T-helper 9 cell (primary cell): ENCODE data around the gene GALNT15.

Source experiments
- DNase-seq: peaks from one replicate; pipeline ENCODE4 v3.0.0-alpha.2; 2020

GALNT15 gene

GRCh38 chr3:16171009-16171408 is 3.5 kb upstream of the GALNT15 start:
- no peak for DNase-seq

- DNase-seq: no peak
These were observed 2.7 kb upstream of the GALNT15 start for GRCh38 chr3:16171825-16172224.

DNA sequence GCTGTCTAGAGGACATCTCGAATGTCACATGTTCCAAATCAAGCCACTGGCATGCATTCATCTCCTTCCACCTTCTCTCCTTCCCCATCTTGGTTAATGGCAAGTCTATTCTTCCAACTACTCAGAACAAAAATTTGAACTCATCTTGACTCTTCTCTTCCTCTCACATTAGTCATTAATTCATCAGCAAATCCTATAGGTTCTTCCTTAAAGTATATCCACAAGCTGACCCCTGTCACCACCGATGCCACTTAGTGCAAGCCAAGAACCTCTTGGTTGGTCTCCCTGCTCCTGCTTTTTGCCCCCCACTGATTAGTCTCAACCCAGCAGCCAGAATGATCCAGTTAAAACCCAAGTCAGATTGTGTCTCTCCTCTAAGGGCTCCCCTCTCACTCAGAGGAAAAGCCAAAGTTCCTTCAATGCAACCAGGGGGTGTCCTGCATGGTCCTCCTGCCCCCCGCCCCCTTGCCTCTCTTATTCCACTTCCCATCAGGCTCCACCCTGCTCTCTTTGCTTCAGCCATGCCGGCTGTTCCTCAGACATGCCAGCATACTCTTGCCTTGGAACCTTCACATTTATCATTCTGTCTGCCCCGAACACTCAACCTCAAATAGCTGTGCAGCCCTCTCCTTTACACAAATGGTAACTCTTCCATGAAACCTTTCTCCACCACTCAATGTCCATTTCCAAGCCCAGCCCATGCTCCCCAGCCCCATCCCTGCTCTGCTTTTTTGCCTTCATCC is 1.0 kb upstream of the GALNT15 start:
- DNase-seq: no peak

DNA sequence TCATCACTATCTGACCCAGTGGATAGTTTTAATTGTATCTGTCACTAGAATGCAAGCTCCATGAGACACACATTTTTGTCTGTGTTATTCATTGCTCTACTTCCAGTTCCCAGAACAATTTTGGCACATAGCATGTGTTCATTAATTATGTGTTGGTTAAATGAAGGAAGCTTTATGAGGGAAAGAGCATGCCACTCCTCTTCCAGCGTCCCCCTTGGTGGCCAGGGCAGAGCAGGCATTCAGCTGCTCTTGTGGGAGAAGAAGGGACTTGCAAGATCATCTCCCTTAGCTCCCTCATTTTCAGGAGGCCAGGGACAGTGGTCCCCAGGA is 489 bp upstream of the GALNT15 start:
- DNase-seq: no peak

DNA sequence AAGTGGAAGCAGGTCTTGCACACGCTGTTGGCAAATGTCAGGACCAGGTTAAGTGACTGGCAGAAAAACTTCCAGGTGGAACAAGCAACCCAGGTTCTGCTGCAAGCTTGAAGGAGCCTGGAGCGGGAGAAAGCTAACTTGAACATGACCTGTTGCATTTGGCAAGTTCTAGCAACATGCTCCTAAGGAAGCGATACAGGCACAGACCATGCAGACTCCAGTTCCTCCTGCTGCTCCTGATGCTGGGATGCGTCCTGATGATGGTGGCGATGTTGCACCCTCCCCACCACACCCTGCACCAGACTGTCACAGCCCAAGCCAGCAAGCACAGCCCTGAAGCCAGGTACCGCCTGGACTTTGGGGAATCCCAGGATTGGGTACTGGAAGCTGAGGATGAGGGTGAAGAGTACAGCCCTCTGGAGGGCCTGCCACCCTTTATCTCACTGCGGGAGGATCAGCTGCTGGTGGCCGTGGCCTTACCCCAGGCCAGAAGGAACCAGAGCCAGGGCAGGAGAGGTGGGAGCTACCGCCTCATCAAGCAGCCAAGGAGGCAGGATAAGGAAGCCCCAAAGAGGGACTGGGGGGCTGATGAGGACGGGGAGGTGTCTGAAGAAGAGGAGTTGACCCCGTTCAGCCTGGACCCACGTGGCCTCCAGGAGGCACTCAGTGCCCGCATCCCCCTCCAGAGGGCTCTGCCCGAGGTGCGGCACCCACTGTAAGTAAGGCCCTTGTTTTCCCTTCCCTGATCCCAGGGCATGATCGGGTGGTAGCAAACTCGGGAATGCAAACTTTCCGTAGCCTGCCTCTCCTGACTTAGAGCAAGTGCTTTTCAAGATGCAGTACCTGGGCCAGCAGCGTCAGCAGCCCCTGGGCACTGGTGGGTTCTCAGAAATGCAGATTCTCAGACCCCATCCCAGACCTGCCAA is 759 bp downstream of the GALNT15 start:
- no peak for DNase-seq

DNA sequence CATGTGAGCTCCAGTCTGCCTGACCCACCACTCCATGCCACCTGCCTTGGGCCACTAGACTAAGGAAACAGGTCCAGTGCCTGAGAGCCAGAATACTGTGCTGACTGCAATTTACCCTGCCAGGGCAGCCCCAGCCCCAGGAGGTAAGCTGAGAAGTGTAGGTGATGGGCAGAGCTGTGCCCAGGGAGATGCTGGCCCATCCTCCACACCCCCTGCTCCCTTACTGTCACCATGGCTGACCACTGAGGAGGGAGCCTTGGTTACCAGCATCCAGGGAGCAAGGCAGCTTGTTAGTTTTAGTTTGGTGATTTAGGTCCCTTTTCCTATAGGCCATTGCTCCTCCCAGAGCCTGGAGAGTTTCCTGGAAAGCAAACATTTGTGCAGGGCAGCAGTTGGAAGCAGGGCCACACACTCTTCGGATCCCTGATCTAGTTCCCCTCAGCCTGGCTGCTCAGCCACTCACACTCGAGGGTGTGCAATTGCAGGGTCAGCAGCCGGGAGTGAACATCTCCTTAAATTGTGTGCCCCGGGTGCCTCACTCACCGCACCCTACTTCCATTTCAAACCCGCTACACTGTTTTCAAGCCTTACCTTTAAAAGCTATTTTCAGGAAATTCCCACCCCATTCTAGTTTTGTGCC is 2.0 kb downstream of the GALNT15 start:
- DNase-seq: no peak

GRCh38 chr3:16177382-16177781 is 2.9 kb downstream of the GALNT15 start:
- no peak for DNase-seq

GRCh38 chr3:16177962-16178627 is 3.6 kb downstream of the GALNT15 start:
- DNase-seq: peak; percentile 51

DNA sequence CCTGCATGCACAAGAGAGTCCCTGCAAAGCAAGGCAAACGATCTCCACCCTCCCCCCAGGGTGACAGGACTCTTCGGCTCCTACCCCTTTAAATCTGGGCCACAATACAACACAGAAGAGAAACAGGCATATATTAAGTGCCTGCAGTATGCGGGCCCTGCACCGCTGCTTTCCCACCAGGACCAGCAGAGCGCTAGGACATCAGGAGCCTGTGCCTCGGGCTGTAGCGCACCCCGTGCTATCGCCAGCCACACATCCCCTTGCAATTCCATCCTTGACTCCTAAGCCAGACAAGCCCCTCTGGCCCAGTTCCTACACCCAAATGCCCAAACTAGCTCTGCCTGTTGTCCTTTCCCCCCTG is 4.1 kb downstream of the GALNT15 start:
- DNase-seq: no peak

DNA sequence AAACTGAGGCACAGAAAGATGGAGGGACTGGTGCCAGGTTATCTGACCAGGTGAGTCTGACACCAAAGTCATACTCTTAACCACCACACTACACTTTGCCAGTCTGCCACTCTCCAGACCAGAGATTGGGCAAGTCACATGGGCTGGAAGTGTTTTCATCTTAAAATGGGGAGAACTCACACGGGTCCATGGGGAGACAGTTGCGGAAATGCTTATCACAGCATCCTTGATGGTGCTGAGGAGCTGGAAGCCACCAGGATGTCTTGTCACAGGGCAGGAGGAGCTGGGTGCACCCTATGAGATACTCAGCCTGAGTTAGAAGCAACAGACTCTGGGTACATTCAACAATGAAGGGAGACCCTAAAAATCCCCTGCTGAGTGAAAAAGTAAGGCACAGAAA is 4.8 kb downstream of the GALNT15 start:
- DNase-seq: no peak

GRCh38 chr3:16179771-16180736 is 5.6 kb downstream of the GALNT15 start:
- no peak for DNase-seq

GRCh38 chr3:16180737-16181134 is 6.3 kb downstream of the GALNT15 start:
- no peak for DNase-seq

DNA sequence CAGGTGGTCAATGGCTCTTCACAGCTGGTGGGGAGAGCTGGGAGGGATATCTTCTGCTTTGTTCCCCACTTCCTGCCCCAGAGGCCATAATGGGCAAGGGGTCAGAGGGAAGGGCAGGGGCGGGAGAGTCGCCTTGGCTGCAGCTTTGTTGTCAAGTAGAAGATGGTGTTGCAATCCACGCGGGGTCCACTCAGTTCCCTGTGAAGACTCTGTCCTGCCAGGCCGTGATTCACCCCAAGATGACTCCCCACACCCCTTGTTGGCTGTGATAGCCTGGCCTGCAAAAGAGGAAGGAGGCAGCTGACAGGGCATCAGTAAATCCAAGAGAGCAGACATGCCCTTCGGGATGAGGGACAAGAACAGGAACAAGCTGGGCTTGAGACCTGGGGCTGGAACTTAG is 6.9 kb downstream of the GALNT15 start:
- DNase-seq: no peak

DNA sequence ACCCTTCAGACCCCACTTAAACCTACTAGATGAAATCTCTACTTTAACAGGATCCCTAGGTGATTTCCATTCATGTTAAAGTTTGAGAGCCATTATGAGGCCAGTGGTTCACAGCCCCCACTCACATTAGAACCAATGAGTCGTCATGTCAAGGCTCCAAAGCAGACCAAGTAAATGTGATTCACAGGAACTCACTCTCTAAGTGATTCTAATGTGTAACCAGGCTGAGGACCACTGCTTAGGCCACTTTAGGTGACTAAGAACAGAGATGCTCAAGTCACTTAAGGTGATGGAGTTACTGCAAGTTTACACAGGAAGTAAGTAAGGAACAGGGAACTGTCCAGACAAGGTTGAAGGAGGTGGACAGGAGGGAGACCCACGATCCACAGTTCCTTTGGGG is 7.7 kb downstream of the GALNT15 start:
- DNase-seq: no peak

DNA sequence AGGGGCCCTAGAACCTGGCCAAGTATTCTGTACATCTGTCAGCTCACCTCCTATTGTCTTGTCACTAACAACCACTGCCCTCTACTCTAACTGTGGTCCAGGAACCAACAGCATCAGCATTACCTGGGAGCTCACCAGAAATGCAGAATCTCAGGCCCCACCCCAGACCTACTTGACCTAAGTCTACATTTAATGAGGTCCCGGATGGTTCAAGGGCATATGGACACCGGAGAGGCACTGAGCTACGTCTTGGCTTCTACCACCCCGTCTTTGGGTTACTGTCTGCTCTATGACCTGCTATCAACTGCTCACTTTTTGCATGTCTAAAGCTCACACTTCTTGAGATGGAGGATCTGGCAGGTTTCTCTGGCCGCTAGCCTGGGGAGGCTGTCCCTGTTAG is 8.1 kb downstream of the GALNT15 start:
- DNase-seq: no peak

DNA sequence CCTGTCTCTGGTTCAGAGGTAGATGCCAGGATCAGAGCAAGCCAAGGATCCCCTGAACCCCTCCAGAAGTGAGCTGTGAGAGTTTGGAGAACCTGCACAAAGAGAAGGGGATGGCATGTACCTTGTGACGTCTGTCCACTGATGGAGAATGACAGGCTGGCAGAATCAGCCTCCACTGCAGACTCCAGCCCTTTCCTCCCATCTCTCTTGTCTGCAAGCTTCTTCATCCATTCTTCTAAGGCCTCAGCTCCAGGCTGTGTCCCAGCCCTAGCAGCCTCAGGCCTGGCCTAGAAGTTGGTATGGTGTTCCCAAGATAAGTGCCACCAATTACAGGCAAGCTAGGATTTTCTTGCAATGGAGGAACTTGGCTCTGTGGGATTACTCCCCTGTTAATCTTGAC is 8.6 kb downstream of the GALNT15 start:
- no peak for DNase-seq

GRCh38 chr3:16183601-16184270 is 9.3 kb downstream of the GALNT15 start:
- DNase-seq: no peak

- no peak for DNase-seq
These were observed 11.6 kb downstream of the GALNT15 start for GRCh38 chr3:16186086-16186485.

GRCh38 chr3:16186565-16186964 is 12.1 kb downstream of the GALNT15 start:
- DNase-seq: no peak

DNA sequence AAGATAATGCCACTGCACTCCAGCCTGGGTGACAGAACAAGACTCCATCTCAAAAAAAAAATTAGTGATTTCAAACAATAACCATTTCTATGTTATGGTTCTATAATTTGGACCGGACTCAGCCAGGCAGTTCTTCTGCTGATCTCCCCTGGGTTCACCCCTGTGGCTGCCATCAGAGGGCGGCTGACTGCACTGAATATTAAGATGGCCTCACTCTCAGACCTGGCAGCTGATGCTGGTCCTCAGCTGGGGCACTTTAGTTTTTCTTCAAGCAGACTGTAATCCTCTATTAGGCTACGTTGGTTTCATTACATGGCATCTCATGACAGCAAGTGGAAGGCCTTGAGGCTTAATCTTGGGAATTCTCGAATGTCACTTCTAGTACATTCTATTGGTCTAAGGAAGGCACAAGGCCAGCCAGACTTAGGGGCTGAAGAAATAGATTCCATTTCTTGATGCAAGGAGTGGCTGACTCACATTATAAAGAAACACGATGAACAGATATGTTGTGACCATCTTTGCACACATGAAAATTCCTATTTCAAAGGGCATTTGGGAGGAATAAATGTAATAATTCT is 12.8 kb downstream of the GALNT15 start:
- no peak for DNase-seq

GRCh38 chr3:16188071-16188470 is 13.6 kb downstream of the GALNT15 start:
- DNase-seq: no peak
